Karpas-422 (cell line): ENCODE results near the gene ESPN. TPM values are rescaled to one million over a fixed set of nuclear protein-coding genes. Genes with fewer than 3 reads are reported as not detected.
A peak's percentile ranks its signal among the peaks of the same experiment; 100 is the strongest.

Source experiments
- DNase-seq: peaks from one replicate; pipeline ENCODE4 v3.0.0-alpha.2; 2015
- H2AFZ ChIP-seq: fragments of 200-600 bp; sonication (generic); 2 replicates; pipeline ENCODE4 v1.6.1; 2014; ENCODE audit warnings: antibody characterized with exemption, low read length, mixed read lengths
- H3K27ac ChIP-seq: fragments of 200-600 bp; sonication (generic); 2 replicates; pipeline ENCODE4 v1.5.1; 2014; ENCODE audit warnings: mild to moderate bottlenecking, low read length, moderate library complexity
- H3K27me3 ChIP-seq: fragments of 200-600 bp; sonication (generic); 2 replicates; pipeline ENCODE4 v1.6.1; 2014; ENCODE audit warnings: low read length, mixed read lengths
- H3K36me3 ChIP-seq: fragments of 200-600 bp; sonication (generic); 2 replicates; pipeline ENCODE4 v1.6.1; 2014; ENCODE audit warnings: low read length, mixed read lengths; ENCODE audit not compliant: insufficient read depth
- H3K4me1 ChIP-seq: fragments of 200-600 bp; sonication (generic); 2 replicates; pipeline ENCODE4 v1.6.1; 2014; ENCODE audit warnings: mild to moderate bottlenecking, low read length, mixed read lengths
- H3K4me2 ChIP-seq: fragments of 200-600 bp; sonication (generic); 2 replicates; pipeline ENCODE4 v1.6.1; 2014; ENCODE audit warnings: low read length, low read depth, mild to moderate bottlenecking; ENCODE audit not compliant: poor library complexity, severe bottlenecking
- H3K4me3 ChIP-seq: fragments of 200-600 bp; sonication (generic); 2 replicates; pipeline ENCODE4 v1.5.1; 2014; ENCODE audit warnings: mild to moderate bottlenecking, antibody characterized with exemption, low read length, mixed read lengths
- H3K79me2 ChIP-seq: fragments of 200-600 bp; sonication (generic); 2 replicates; pipeline ENCODE4 v1.6.1; 2014; ENCODE audit warnings: mild to moderate bottlenecking, low read length, mixed read lengths
- H3K9ac ChIP-seq: fragments of 200-600 bp; sonication (generic); 2 replicates; pipeline ENCODE4 v1.6.0; 2014; ENCODE audit warnings: low read length
- H3K9me2 ChIP-seq: fragments of 200-600 bp; sonication (generic), shearing (Covaris generic); replicated peaks from 2 replicates; pipeline ENCODE4 v1.6.0; 2014; ENCODE audit warnings: mild to moderate bottlenecking, low read length, moderate library complexity; ENCODE audit not compliant: insufficient read depth
- H3K9me3 ChIP-seq: fragments of 300-700, 200-600 bp; sonication (generic); 2 replicates; pipeline ENCODE4 v1.6.1; 2014; ENCODE audit warnings: low read length, mixed read lengths
- H4K20me1 ChIP-seq: fragments of 200-600 bp; sonication (generic); 2 replicates; pipeline ENCODE4 v1.6.1; 2014; ENCODE audit warnings: mild to moderate bottlenecking, antibody characterized with exemption, low read length, low read depth; ENCODE audit not compliant: insufficient read depth
- total RNA-seq: library from RNA; depleted of rRNA; stranded (reverse); fragments of >200 nt; shearing (Covaris generic); gene quantifications from 2 replicates; pipeline ENCODE4 v1.2.3, GENCODE V29; 2014; ENCODE audit warnings: low replicate concordance

Gene ESPN
- total RNA-seq, 1 experiment from 2014 or later: not detected

- no peak overlapping the region for H3K4me2 ChIP-seq
- no peaks in the 10 kb centered on the region for H3K27me3 ChIP-seq
- peak; percentile 94 for DNase-seq
These were observed 61.9 kb downstream of the ESPN start for GRCh38 chr1:6486433-6487011.

GRCh38 chr1:6487804-6488484 lies 63.4 kb downstream of the ESPN start:
- Histone ChIP-seq H3K9ac (no peak overlapping the region), H4K20me1 (no peaks in the 10 kb centered on the region), H3K79me2 (no peaks in the 10 kb centered on the region), H3K4me1 (peaks cover 10% of the 10 kb centered on the region), H3K36me3 (no peaks in the 10 kb centered on the region), H3K4me3 (no peak overlapping the region), H3K9me2 (no peaks in the 10 kb centered on the region), H3K27ac (no peak overlapping the region), H3K9me3 (no peaks in the 10 kb centered on the region), H3K4me2 (no peak overlapping the region), H3K27me3 (no peaks in the 10 kb centered on the region), H2AFZ (no peak overlapping the region)
- DNase-seq: no peak

More at GRCh38 chr1:6486433-6487011, 61.9 kb downstream of the ESPN start:
- Histone ChIP-seq H3K9me3 (no peaks in the 10 kb centered on the region), H3K4me1 (peaks cover 10% of the 10 kb centered on the region), H3K4me3 (no peak overlapping the region), H3K27ac (no peak overlapping the region), H3K36me3 (no peaks in the 10 kb centered on the region), H2AFZ (no peak overlapping the region), H4K20me1 (no peaks in the 10 kb centered on the region), H3K79me2 (no peaks in the 10 kb centered on the region), H3K9ac (no peak overlapping the region), H3K9me2 (no peaks in the 10 kb centered on the region)

- H3K9me2 ChIP-seq: no peaks in the 10 kb centered on the region
- no peaks in the 10 kb centered on the region for H3K27me3 ChIP-seq
- H3K27ac ChIP-seq: no peak overlapping the region
- H3K4me1 ChIP-seq: peaks cover 10% of the 10 kb centered on the region
- no peak overlapping the region for H3K4me3 ChIP-seq
- H2AFZ ChIP-seq: no peak overlapping the region
- no peak for DNase-seq
- no peaks in the 10 kb centered on the region for H4K20me1 ChIP-seq
- H3K79me2 ChIP-seq: no peaks in the 10 kb centered on the region
- H3K4me2 ChIP-seq: no peak overlapping the region
- no peaks in the 10 kb centered on the region for H3K36me3 ChIP-seq
- no peak overlapping the region for H3K9ac ChIP-seq
- no peaks in the 10 kb centered on the region for H3K9me3 ChIP-seq
These were observed 64.2 kb downstream of the ESPN start for GRCh38 chr1:6488602-6489382.

- Histone ChIP-seq H4K20me1 (no peaks in the 10 kb centered on the region), H3K27ac (no peak overlapping the region), H3K9me3 (no peaks in the 10 kb centered on the region), H2AFZ (no peak overlapping the region), H3K4me2 (no peak overlapping the region), H3K4me3 (no peak overlapping the region), H3K36me3 (no peaks in the 10 kb centered on the region), H3K4me1 (peaks cover 10% of the 10 kb centered on the region), H3K9ac (no peak overlapping the region), H3K79me2 (no peaks in the 10 kb centered on the region), H3K9me2 (no peaks in the 10 kb centered on the region), H3K27me3 (no peaks in the 10 kb centered on the region)
- DNase-seq: no peak
These were observed 64.8 kb downstream of the ESPN start for GRCh38 chr1:6489383-6489765.

- H3K9me2 ChIP-seq: no peaks in the 10 kb centered on the region
- 0 out of 2 replicates have a peak overlapping the region, but pooled peaks have one; percentile 64 for H2AFZ ChIP-seq
- H3K27ac ChIP-seq: no peak overlapping the region
- H3K9me3 ChIP-seq: no peaks in the 10 kb centered on the region
- H3K9ac ChIP-seq: no peak overlapping the region; the same call in 1 of the 2 replicates
- no peaks in the 10 kb centered on the region for H4K20me1 ChIP-seq
- H3K4me3 ChIP-seq: peak overlapping the region; percentile 50; the same call in 1 of the 2 replicates
- H3K27me3 ChIP-seq: no peaks in the 10 kb centered on the region
- no peaks in the 10 kb centered on the region for H3K36me3 ChIP-seq
- no peaks in the 10 kb centered on the region for H3K79me2 ChIP-seq
- H3K4me1 ChIP-seq: peaks cover 10% of the 10 kb centered on the region
- H3K4me2 ChIP-seq: peak overlapping the region; percentile 66
- DNase-seq: peak; percentile 90
These were observed 65.2 kb downstream of the ESPN start for GRCh38 chr1:6489799-6490180.

GRCh38 chr1:6490181-6491080 lies 65.9 kb downstream of the ESPN start:
- peak overlapping the region; percentile 26; the same call in 1 of the 2 replicates for H3K9ac ChIP-seq
- DNase-seq: peak; percentile 71
- H3K79me2 ChIP-seq: no peaks in the 10 kb centered on the region

GRCh38 chr1:6491081-6491449 lies 66.5 kb downstream of the ESPN start:
- DNase-seq: no peak
- H3K4me3 ChIP-seq: no peak overlapping the region
- no peak overlapping the region for H3K27ac ChIP-seq
- H3K9me3 ChIP-seq: no peaks in the 10 kb centered on the region
- no peaks in the 10 kb centered on the region for H3K27me3 ChIP-seq
- H3K79me2 ChIP-seq: no peaks in the 10 kb centered on the region
- H3K4me1 ChIP-seq: peaks cover 10% of the 10 kb centered on the region
- peak overlapping the region; percentile 66 for H3K4me2 ChIP-seq
- no peak overlapping the region for H3K9ac ChIP-seq
- H3K9me2 ChIP-seq: no peaks in the 10 kb centered on the region
- no peak overlapping the region for H2AFZ ChIP-seq
- no peaks in the 10 kb centered on the region for H3K36me3 ChIP-seq
- H4K20me1 ChIP-seq: no peaks in the 10 kb centered on the region; the same call in 1 of the 2 replicates

More at GRCh38 chr1:6490181-6491080, 65.9 kb downstream of the ESPN start:
- Histone ChIP-seq H3K4me2 (peak overlapping the region; percentile 66), H3K9me2 (no peaks in the 10 kb centered on the region), H3K4me3 (peak overlapping the region; percentile 50; the same call in 1 of the 2 replicates), H4K20me1 (no peaks in the 10 kb centered on the region), H2AFZ (0 out of 2 replicates have a peak overlapping the region, but pooled peaks have one; percentile 64), H3K27me3 (no peaks in the 10 kb centered on the region), H3K36me3 (no peaks in the 10 kb centered on the region), H3K9me3 (no peaks in the 10 kb centered on the region), H3K27ac (no peak overlapping the region), H3K4me1 (peaks cover 10% of the 10 kb centered on the region)
